UCSD-AML1 (cell line): ENCODE measurements around the gene CLCN7.
A peak's percentile ranks its signal among the peaks of the same experiment; 100 is the strongest.

ENCODE experiments used
- DNase-seq: peaks from one replicate; lab custom pipeline; 2025; ENCODE audit not compliant: unreplicated experiment; lab: John Stamatoyannopoulos, UW

CLCN7 gene

GRCh38 chr16:1431497-1432270 is 43.1 kb downstream of the CLCN7 start:
- no peak for DNase-seq

GRCh38 chr16:1430759-1431496 is 43.9 kb downstream of the CLCN7 start, which contains the start of gene PERCC1:
Gene PERCC1 (plus strand): TSS chr16:1431078. CDS start chr16:1432594, 1,516 bp downstream.
- no peak for DNase-seq

GRCh38 chr16:1430214-1430758 is 44.5 kb downstream of the CLCN7 start:
- DNase-seq: no peak

GRCh38 chr16:1429631-1430030 is 45.2 kb downstream of the CLCN7 start:
- DNase-seq: no peak

- no peak for DNase-seq
Measured at GRCh38 chr16:1429012-1429411, 45.8 kb downstream of the CLCN7 start.

GRCh38 chr16:1428511-1428910 is 46.3 kb downstream of the CLCN7 start:
- peak; percentile 64 for DNase-seq

- DNase-seq: no peak
Measured at GRCh38 chr16:1427473-1428461, 47.1 kb downstream of the CLCN7 start.

GRCh38 chr16:1426734-1427471 is 47.9 kb downstream of the CLCN7 start:
- DNase-seq: no peak

- DNase-seq: no peak
Measured at GRCh38 chr16:1425616-1426370, 49.0 kb downstream of the CLCN7 start.

GRCh38 chr16:1424028-1424427 is 50.8 kb downstream of the CLCN7 start:
- DNase-seq: no peak

GRCh38 chr16:1422076-1422475 is 52.8 kb downstream of the CLCN7 start:
- DNase-seq: no peak

- DNase-seq: no peak
Measured at GRCh38 chr16:1420111-1420539, 54.7 kb downstream of the CLCN7 start.

- no peak for DNase-seq
Measured at GRCh38 chr16:1416521-1416941, 58.3 kb downstream of the CLCN7 start.

- peak; percentile 77 for DNase-seq
Measured at GRCh38 chr16:1414532-1415260, 60.1 kb downstream of the CLCN7 start, which contains the start of gene UNKL. Gene UNKL (minus strand): TSS chr16:1414704. CDS start chr16:1414691, 13 bp downstream.

GRCh38 chr16:1413684-1414531 is 60.9 kb downstream of the CLCN7 start:
- DNase-seq: peak; percentile 76

GRCh38 chr16:1412847-1413246 is 62.0 kb downstream of the CLCN7 start:
- DNase-seq: no peak

GRCh38 chr16:1408171-1408837 is 66.5 kb downstream of the CLCN7 start:
- peak; percentile 89 for DNase-seq
